Neuronal stem cell (in vitro differentiated cells): ENCODE data around the gene RIPOR2.

Source experiments
- DNase-seq: peaks from one replicate; pipeline ENCODE4 v3.0.0-alpha.2; 2013; ENCODE audit warnings: low spot score
- H2AFZ ChIP-seq: one replicate; pipeline ENCODE4 v1.6.1; 2013; ENCODE audit warnings: mild to moderate bottlenecking, low read length, inconsistent platforms
- H2AK5ac ChIP-seq: 2 replicates; pipeline ENCODE4 v1.6.1; 2013; ENCODE audit warnings: low read depth, mild to moderate bottlenecking, inconsistent platforms, low read length, moderate library complexity, mixed read lengths
- H2BK120ac ChIP-seq: 2 replicates; pipeline ENCODE4 v1.6.1; 2013; ENCODE audit warnings: low read depth, mild to moderate bottlenecking, inconsistent platforms, low read length, moderate library complexity, mixed read lengths
- H2BK12ac ChIP-seq: one replicate; pipeline ENCODE4 v1.6.1; 2013; ENCODE audit warnings: low read length, inconsistent platforms
- H2BK15ac ChIP-seq: 2 replicates; pipeline ENCODE4 v1.6.1; 2013; ENCODE audit warnings: mild to moderate bottlenecking, low read length, inconsistent platforms, mixed read lengths
- H2BK5ac ChIP-seq: one replicate; pipeline ENCODE4 v1.6.1; 2013; ENCODE audit warnings: inconsistent platforms, mild to moderate bottlenecking, low read length, moderate library complexity
- H3K14ac ChIP-seq: one replicate; pipeline ENCODE4 v1.6.1; 2013; ENCODE audit warnings: low read length, inconsistent platforms
- H3K18ac ChIP-seq: 2 replicates; pipeline ENCODE4 v1.6.1; 2013; ENCODE audit warnings: low read length, inconsistent platforms
- H3K23ac ChIP-seq: 2 replicates; pipeline ENCODE4 v1.6.1; 2013; ENCODE audit warnings: low read depth, mild to moderate bottlenecking, mixed read lengths, low read length, inconsistent platforms; ENCODE audit not compliant: poor library complexity
- H3K27ac ChIP-seq: replicated peaks from 3 replicates; pipeline ENCODE4 v1.5.1; 2013; ENCODE audit warnings: low read length, inconsistent platforms
- H3K27me3 ChIP-seq, 3 experiments: 2 replicates each; pipeline ENCODE4 v1.6.1; 2013; ENCODE audit warnings: low read length in 3 of 3, mild to moderate bottlenecking in 2 of 3, inconsistent platforms in 1 of 3, low read depth in 1 of 3, mixed read lengths in 1 of 3, moderate library complexity in 1 of 3; ENCODE audit not compliant: control insufficient read depth in 3 of 3, insufficient read depth in 3 of 3
- H3K36me3 ChIP-seq, 2 donors: replicated peaks in 1 of 2; 2 replicates each; pipeline ENCODE4 v1.6.1; 2013; ENCODE audit warnings: low read length in 2 of 2; ENCODE audit not compliant: control insufficient read depth in 2 of 2, insufficient read depth in 2 of 2
- H3K4ac ChIP-seq: 2 replicates; pipeline ENCODE4 v1.6.1; 2013; ENCODE audit warnings: inconsistent platforms, mild to moderate bottlenecking, low read length, moderate library complexity
- H3K4me1 ChIP-seq, 2 donors: 1 replicate in 1 of 2; 2 replicates in 1 of 2; pipeline ENCODE4 v1.6.1; 2013; ENCODE audit warnings: low read length in 2 of 2, low read depth in 1 of 2; ENCODE audit not compliant: control insufficient read depth in 2 of 2, insufficient read depth in 1 of 2
- H3K4me2 ChIP-seq: one replicate; pipeline ENCODE4 v1.6.1; 2013; ENCODE audit warnings: mild to moderate bottlenecking, low read length, inconsistent platforms; ENCODE audit not compliant: insufficient read depth, poor library complexity, severe bottlenecking
- H3K4me3 ChIP-seq, 2 donors: 2 replicates each; pipeline ENCODE4 v1.5.1; 2013; ENCODE audit warnings: low read length in 2 of 2, mild to moderate bottlenecking in 2 of 2, inconsistent platforms in 1 of 2, moderate library complexity in 1 of 2
- H3K79me1 ChIP-seq: one replicate; pipeline ENCODE4 v1.6.1; 2013; ENCODE audit warnings: low read depth, mild to moderate bottlenecking, inconsistent platforms, low read length, moderate library complexity
- H3K9ac ChIP-seq: one replicate; pipeline ENCODE4 v1.6.1; 2013; ENCODE audit warnings: mild to moderate bottlenecking, low read depth, low read length, inconsistent platforms; ENCODE audit not compliant: poor library complexity
- H3K9me3 ChIP-seq, 2 donors: replicated peaks in 1 of 2; 2 replicates each; pipeline versions ENCODE3 to v1.6.1; 2013; ENCODE audit warnings: low read length in 2 of 2, mild to moderate bottlenecking in 2 of 2, inconsistent platforms in 1 of 2, low read depth in 1 of 2, mixed read lengths in 1 of 2, moderate library complexity in 1 of 2; ENCODE audit not compliant: control insufficient read depth in 2 of 2, insufficient read depth in 1 of 2
- H4K8ac ChIP-seq: one replicate; pipeline ENCODE4 v1.6.1; 2013; ENCODE audit warnings: low read depth, mild to moderate bottlenecking, inconsistent platforms, low read length, moderate library complexity
- H4K91ac ChIP-seq: one replicate; pipeline ENCODE4 v1.6.1; 2013; ENCODE audit warnings: low read length, low read depth, mild to moderate bottlenecking, inconsistent platforms; ENCODE audit not compliant: poor library complexity
- WGBS, 2 donors: extraction: QIAGEN DNeasy Blood & Tissue Kit; methylation state at CpG; one replicate each; pipeline ENCODE4 v1.1.7; 2013; ENCODE audit warnings: missing lambda C conversion rate in 2 of 2, mixed read lengths in 1 of 2; ENCODE audit not compliant: insufficient read length in 2 of 2, insufficient replicate concordance in 1 of 2; ENCODE audit errors: extremely low coverage in 2 of 2; 5-methylcytosine and 5-hydroxymethylcytosine counted together

RIPOR2 gene

DNA sequence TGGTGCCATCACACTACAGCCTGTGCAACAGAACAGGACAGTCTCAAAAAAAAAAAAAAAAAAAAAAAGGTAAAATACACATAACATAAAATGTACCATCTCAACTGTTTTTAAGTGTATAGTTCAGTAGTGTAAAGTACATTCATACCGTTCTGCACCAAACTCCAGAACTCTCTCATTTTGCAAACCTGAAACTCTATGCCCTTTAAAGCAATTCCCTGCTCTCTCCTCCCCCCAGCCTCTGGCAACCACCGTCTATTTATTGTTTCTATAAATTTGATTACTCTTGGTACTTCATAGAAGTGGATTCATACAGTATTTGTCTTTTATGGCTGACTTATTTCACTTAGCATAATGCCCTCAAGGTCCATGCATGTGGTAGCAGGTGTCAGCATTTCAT lies 12.9 kb downstream of the RIPOR2 start:
- Histone ChIP-seq H4K91ac (no peak overlapping the region), H2BK5ac (no peak overlapping the region), H3K4me1 (peaks cover 18 to 38% of the 10 kb centered on the region in 2 donors), H3K18ac (no peak overlapping the region), H3K4me3 (no peak overlapping the region), H3K23ac (no peak overlapping the region), H3K36me3 (no peaks in the 10 kb centered on the region), H3K79me1 (no peaks in the 10 kb centered on the region), H3K4ac (no peak overlapping the region), H3K9ac (no peak overlapping the region), H3K27me3 (no peaks in the 10 kb centered on the region), H2AK5ac (no peak overlapping the region), H4K8ac (no peak overlapping the region), H3K9me3 (peaks cover 0 to 1% of the 10 kb centered on the region in 2 donors), H3K27ac (no peak overlapping the region), H3K14ac (no peak overlapping the region), H2BK15ac (no peak overlapping the region), H3K4me2 (no peak overlapping the region), H2BK12ac (no peak overlapping the region), H2AFZ (no peak overlapping the region), H2BK120ac (no peak overlapping the region)
- WGBS, 2 donors, result no CpG with 5 or more reads among the region's 2 CpGs
- DNase-seq, result no peak

DNA sequence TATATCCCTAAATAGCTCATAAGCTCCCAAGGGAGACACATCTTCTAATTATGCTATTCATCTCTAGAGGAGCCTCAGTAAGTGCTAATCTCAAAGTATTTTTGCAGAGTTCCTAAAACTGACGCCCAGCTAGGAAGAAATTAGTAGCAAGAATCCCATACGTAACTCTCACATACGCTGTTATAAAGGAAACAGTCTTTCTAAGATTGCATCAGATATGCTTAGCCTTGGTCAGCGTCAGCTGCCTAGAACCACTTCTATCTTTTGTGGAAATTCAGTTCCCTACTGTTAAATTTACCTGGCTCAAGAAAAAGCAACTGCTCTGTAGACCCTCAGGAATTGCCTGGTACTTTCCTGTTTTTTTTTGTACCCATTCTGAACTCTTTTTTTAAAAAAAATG lies 13.6 kb downstream of the RIPOR2 start:
- H3K27me3 ChIP-seq, result no peaks in the 10 kb centered on the region
- no peak overlapping the region for H3K9ac ChIP-seq
- H2BK5ac ChIP-seq, result no peak overlapping the region
- DNase-seq, result no peak
- H3K79me1 ChIP-seq, result no peaks in the 10 kb centered on the region
- no peak overlapping the region for H3K14ac ChIP-seq
- H3K18ac ChIP-seq, result no peak overlapping the region
- H3K4me2 ChIP-seq, result no peak overlapping the region
- H3K27ac ChIP-seq, result no peak overlapping the region
- H4K91ac ChIP-seq, result no peak overlapping the region
- WGBS, 2 donors, result no CpG with 5 or more reads among the region's 4 CpGs
- peaks cover 18 to 38% of the 10 kb centered on the region in 2 donors for H3K4me1 ChIP-seq
- H2AFZ ChIP-seq, result no peak overlapping the region
- H4K8ac ChIP-seq, result no peak overlapping the region
- H2BK12ac ChIP-seq, result no peak overlapping the region
- H3K4me3 ChIP-seq, result no peak overlapping the region
- no peak overlapping the region for H2AK5ac ChIP-seq
- no peak overlapping the region for H3K4ac ChIP-seq
- H2BK15ac ChIP-seq, result no peak overlapping the region
- no peak overlapping the region for H3K23ac ChIP-seq
- no peak overlapping the region for H2BK120ac ChIP-seq
- no peaks in the 10 kb centered on the region for H3K36me3 ChIP-seq
- peaks cover 0 to 1% of the 10 kb centered on the region in 2 donors for H3K9me3 ChIP-seq

DNA sequence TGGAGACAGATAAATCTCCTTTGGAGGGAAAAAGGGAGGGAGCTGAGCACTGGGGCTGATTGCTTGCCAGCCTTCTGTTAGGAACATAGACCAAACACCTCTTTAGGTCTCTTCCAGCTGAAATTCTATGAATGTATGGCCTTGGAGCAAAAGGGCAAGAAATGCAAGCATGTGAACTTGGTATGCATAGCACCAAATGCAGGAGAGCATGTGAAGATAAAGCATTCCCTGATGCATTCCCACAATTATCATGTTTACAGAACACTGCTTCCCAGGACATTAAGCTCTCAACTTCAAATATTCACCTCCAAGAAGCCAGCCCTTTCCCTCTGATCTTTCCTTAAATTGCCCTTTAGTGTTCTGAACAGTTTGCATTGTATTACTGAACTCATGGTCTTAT lies 15.6 kb downstream of the RIPOR2 start:
- H3K14ac ChIP-seq, result no peak overlapping the region
- no peak overlapping the region for H2AFZ ChIP-seq
- H2BK15ac ChIP-seq, result no peak overlapping the region
- peaks cover 0 to 1% of the 10 kb centered on the region in 2 donors for H3K9me3 ChIP-seq
- DNase-seq, result no peak
- no peak overlapping the region for H2BK12ac ChIP-seq
- no peak overlapping the region for H3K18ac ChIP-seq
- no peak overlapping the region for H3K9ac ChIP-seq
- H2BK120ac ChIP-seq, result no peak overlapping the region
- H3K27ac ChIP-seq, result no peak overlapping the region
- no peaks in the 10 kb centered on the region for H3K27me3 ChIP-seq
- no peak overlapping the region for H2BK5ac ChIP-seq
- no peak overlapping the region for H3K4me2 ChIP-seq
- H4K8ac ChIP-seq, result no peak overlapping the region
- H4K91ac ChIP-seq, result no peak overlapping the region
- H3K36me3 ChIP-seq, result no peaks in the 10 kb centered on the region
- no peak overlapping the region for H2AK5ac ChIP-seq
- H3K23ac ChIP-seq, result no peak overlapping the region
- H3K4me3 ChIP-seq, result no peak overlapping the region
- H3K4me1 ChIP-seq, result peaks cover 17 to 37% of the 10 kb centered on the region in 2 donors
- H3K79me1 ChIP-seq, result no peaks in the 10 kb centered on the region
- H3K4ac ChIP-seq, result no peak overlapping the region

DNA sequence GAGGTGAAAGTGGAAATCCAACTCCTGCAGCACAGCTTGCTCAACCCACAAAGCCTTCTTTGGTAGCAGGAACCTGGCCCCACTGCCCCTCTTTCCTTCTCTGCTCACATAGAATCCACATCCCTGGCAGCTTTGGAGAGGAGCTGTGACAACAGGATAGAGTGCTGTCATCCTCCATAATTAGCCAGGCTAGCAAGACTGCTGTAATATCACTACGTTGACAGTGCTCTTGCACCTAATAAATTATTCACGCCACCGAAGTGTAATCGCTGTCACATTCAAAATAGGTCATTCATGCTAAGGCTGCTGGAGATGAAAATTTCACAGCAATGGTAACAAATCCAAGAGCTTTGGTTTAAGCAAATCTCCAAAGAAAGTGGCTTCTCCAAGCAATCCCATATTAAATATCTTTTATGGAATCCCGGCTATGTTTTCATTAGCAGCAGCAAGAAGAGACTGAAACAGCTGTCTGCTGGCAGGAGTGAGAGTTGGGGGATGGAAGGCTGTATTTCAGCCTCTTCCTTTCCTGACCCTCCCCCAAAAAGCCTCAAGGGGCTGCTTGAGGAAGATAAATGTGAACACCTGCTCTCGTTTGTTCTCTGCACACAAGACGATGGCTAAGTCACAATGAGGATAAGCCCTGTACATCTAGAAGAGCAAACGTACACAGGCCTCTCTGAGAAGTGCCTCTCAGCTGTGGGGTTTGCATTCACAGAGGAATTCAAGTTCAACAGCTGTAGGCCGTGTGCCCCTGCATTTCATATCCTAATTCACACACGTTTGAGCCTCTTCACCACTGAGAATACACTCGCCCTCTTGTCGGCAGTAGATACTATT lies 16.5 kb downstream of the RIPOR2 start:
- Histone ChIP-seq H2BK120ac (no peak overlapping the region), H3K79me1 (no peaks in the 10 kb centered on the region), H4K8ac (no peak overlapping the region), H2BK12ac (no peak overlapping the region), H2BK15ac (no peak overlapping the region), H4K91ac (no peak overlapping the region), H3K23ac (no peak overlapping the region), H3K36me3 (no peaks in the 10 kb centered on the region), H3K9me3 (no peaks in the 10 kb centered on the region), H3K27ac (no peak overlapping the region), H3K4me2 (no peak overlapping the region), H3K27me3 (no peaks in the 10 kb centered on the region), H3K4me1 (peaks cover 17 to 29% of the 10 kb centered on the region in 2 donors), H3K14ac (no peak overlapping the region), H2AK5ac (no peak overlapping the region), H3K9ac (no peak overlapping the region), H2AFZ (peak overlapping the region; percentile 43), H2BK5ac (no peak overlapping the region), H3K18ac (no peak overlapping the region), H3K4ac (no peak overlapping the region), H3K4me3 (peak overlapping the region in 1 of 2 donors; percentile 10)
- WGBS, 2 donors, result no CpG with 5 or more reads among the region's 12 CpGs
- no peak for DNase-seq
